D721Med (cell line): ENCODE results near the gene CEACAM8.
"Not testable (repeated sequence)": the region's sequence is repeated elsewhere in the genome, so short reads cannot be mapped to it uniquely, and the experiment has no call there.

Experiments
- DNase-seq: peaks from one replicate; pipeline ENCODE4 v3.0.0; 2011; ENCODE audit warnings: low spot score; ENCODE audit not compliant: insufficient read length
- FAIRE-seq: peaks from 2 replicates; lab custom pipeline; 2011; peaks lifted over from hg19 to GRCh38; lab: Jason Lieb, UNC
- TF ChIP-seq, protein P1 (sequence below): IDR thresholded peaks from 2 replicates; pipeline ENCODE4 v1.5.1; 2012; ENCODE audit warnings: mild to moderate bottlenecking, control low read depth; ENCODE audit not compliant: insufficient read depth; ENCODE audit errors: missing control alignments

The CEACAM8 gene

GRCh38 chr19:42558450-42559150, 36.1 kb downstream of the CEACAM8 start:
- DNase-seq (no peak), FAIRE-seq (no peak)
- TF ChIP-seq, protein P1, sequence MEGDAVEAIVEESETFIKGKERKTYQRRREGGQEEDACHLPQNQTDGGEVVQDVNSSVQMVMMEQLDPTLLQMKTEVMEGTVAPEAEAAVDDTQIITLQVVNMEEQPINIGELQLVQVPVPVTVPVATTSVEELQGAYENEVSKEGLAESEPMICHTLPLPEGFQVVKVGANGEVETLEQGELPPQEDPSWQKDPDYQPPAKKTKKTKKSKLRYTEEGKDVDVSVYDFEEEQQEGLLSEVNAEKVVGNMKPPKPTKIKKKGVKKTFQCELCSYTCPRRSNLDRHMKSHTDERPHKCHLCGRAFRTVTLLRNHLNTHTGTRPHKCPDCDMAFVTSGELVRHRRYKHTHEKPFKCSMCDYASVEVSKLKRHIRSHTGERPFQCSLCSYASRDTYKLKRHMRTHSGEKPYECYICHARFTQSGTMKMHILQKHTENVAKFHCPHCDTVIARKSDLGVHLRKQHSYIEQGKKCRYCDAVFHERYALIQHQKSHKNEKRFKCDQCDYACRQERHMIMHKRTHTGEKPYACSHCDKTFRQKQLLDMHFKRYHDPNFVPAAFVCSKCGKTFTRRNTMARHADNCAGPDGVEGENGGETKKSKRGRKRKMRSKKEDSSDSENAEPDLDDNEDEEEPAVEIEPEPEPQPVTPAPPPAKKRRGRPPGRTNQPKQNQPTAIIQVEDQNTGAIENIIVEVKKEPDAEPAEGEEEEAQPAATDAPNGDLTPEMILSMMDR = no peak

GRCh38 chr19:42557386-42557871, 37.3 kb downstream of the CEACAM8 start:
- DNase-seq, FAIRE-seq: not testable (repeated sequence)

GRCh38 chr19:42555801-42556200, 38.9 kb downstream of the CEACAM8 start:
- FAIRE-seq (no peak), DNase-seq (no peak)
- TF ChIP-seq, protein P1 = no peak

- FAIRE-seq (no peak), DNase-seq (no peak)
- TF ChIP-seq, protein P1 = no peak
These were observed 39.4 kb downstream of the CEACAM8 start for GRCh38 chr19:42555317-42555716.

DNA sequence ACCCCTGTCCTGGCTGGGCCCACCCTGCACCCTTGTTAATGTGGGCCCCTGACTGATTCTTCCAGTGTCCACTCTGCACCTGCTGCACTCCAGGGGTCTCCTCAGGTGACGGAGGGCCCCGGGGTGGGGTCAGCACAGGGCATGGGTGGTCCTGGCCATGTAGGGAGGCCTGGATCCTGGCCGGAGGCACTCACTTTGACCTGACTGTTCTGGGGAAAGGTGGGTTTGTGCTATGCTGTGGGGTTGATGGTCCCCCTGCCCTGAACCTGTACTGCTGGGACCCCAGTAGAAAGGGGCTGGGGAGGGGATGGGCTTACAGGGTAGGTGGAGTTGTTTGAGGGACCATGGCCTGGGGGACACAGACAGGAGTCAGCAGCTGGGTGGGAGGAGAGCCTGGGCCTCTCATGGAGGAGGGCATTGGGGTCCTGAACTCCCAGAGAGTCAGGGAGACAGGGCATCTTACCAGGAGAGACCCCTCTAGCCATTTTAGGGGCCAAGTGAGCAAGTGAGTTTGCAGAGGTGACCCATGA, 40.6 kb downstream of the CEACAM8 start:
- FAIRE-seq (no peak), DNase-seq (no peak)
- TF ChIP-seq, protein P1 = no peak

DNA sequence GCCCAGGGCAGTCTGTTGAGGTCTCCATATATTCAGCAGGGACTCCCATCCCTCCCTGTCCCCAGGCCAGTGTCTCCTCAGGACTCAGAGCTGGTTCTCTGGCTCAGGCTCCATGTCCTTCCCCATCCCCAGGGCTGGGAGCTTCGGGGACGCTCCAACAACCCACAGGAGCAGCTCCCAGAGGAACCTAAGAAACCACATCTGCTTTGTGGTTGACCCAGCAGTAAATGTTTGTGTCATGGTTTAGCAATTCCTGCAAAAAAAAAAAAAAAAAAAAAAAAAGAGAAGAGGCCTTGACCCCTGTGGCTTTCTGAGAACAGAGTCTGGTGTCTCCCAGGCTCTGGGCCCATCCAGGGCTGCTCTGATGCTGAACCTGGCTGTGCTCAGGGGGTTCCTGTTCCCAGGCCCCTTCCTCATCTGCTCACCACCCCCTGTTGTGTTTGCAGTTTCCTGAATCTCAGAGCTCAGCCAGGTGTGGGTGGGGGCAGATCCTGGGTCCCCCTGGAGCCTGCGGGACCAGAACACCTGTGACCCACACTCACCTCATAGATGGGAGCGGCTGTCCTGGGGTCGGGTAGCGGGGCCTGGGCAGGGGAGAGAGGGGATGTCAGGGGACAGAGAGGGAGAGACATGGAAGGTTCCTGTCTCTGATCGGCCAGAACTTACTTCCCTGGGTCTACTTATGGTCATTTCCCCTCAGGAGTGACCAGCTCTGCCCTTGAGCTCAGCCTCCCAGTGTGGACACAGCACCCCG, 41.3 kb downstream of the CEACAM8 start:
- FAIRE-seq (no peak), DNase-seq (no peak)
- TF ChIP-seq, protein P1 = no peak

DNA sequence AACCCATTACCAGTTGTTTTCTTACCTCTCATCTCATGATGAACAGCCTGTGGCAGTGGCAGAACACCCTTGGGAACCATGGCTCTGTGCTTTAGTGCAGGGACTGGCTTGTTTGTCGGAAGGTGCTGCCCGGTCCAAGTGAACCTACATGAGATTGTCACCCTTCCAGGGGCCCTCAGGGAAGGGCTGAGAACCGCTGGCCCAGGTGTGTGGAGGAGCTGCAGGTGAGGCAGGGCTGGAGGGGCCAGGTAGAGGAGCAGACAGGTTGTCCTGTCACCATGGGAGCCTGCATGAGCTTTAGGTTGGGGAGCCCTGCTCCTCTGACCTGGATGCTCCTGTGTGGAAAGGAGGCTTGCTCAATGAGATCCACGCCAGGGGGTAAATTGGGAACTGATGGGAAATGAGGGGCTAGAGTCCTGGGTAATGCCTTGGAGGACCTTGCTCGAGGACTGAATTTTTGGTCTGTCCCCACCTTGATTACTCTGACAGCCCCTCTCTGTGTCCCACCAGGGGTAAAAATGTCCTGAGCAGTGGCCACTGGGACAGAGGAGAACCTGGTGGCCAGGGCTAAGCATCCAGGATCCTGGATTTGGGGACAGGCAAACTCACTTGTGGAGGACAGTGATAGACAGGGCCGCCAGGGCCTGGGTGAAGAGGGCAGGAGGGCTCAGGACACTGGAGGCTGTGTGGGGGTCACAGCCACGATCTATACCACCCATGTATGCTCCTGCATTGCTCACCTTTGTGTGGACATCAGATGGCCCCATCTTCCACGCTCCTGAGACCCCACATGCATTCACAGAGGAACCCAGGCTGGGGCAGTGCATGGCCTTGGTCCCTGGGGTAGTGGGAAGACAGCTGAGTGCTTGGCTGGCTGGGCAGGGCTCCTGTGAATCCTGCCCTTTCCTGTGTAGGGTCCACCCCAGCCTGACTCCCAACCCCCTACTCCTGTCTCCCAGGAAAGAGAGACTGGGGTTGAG, 42.3 kb downstream of the CEACAM8 start:
- TF ChIP-seq, protein P1 = no peak
- FAIRE-seq = no peak
- DNase-seq = no peak

GRCh38 chr19:42550521-42550920, 44.2 kb downstream of the CEACAM8 start:
- FAIRE-seq, DNase-seq: not testable (repeated sequence)

DNA sequence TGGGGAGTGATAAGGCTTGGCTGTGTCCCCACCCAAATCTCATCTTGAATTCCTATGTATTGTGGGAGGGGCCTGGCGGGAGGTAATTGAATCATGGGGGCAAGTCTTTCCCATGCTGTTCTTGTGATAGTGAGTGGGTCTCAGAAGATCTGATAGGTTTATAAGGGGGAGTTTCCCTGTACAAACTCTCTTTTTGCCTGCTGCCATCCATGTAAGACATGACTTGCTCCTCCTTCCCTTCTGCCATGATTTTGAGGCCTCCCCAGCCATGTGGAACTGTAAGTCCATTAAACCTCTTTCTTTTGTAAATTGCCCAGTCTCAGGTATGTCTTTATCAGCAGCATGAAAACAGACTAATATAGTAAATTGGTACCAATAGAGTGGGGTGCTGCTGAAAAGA, 45.7 kb downstream of the CEACAM8 start:
- FAIRE-seq, DNase-seq: not testable (repeated sequence)
